Stimulated activated naive CD4-positive, alpha-beta T cell (primary cell): Measurements from ENCODE around the gene STYX.

ENCODE experiments used
- DNase-seq, 6 experiments: peaks; one replicate each; lab custom pipeline; 2025; lab: John Stamatoyannopoulos, UW

The STYX gene, protein sequence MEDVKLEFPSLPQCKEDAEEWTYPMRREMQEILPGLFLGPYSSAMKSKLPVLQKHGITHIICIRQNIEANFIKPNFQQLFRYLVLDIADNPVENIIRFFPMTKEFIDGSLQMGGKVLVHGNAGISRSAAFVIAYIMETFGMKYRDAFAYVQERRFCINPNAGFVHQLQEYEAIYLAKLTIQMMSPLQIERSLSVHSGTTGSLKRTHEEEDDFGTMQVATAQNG

DNA sequence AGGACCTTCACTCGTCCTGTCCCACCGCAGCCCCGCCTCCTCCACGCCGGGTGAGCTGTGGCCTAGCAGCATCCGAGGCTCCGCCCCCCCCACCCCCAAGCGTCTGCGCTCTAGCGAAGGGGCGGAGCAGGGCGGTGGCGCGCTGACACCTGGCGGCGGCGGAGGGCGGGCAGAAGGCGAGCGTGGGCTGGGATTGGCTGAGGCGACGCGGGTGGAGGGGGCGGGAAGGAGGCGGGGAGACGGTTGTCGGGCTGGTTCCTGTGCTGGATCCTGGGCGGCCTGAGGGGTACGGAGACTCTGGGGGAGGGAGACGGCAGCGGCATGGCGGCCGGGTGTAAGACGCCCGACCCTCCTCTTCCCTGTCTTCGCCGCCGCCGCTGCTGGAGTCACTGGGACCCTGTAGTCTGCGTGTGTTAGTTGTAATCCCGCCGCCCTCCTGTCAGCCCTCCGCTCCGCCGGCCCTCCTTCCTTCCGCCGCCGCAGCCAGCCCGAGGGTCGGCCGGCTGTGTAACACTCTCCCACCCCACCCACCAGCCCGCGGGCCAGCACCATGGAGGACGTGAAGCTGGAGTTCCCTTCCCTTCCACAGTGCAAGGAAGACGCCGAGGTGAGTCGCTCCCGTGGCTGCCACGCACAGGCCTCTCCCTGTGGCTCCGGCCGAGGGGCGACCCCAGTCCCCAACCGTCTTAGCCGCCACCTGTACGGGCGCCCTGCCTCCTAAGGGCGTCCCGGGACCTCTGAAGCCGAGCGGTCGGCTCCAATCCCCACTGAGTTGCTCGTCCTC is at the start of gene STYX:
Gene STYX, plus strand, starts transcription at position 242 of the 784 bp plus-strand sequence. Its CDS starts 309 bp downstream, at position 551.
- peak; percentile 92 to 98 (median 96) for DNase-seq

GRCh38 chr14:52683985-52684520 is 45.9 kb upstream of the STYX start:
- DNase-seq: no peak

DNA sequence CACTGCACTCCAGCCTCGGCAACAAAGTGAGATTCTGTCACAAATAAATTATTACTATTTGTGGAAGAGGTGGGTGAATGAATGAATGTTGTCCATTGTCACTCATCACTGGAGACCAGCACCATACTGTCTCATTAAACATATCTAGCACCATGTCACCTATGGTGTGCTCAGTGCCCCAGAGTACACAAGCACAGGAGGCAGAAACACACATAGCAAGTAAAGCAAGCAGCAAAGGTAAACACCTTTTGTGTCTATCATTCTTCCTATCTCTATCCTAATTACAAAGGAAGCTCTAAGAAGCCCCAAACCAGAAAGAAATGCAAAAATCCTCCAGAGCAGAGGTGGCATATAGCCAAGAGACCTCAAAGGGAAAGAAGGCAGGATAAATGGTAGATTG is 43.8 kb upstream of the STYX start:
- no peak for DNase-seq

DNA sequence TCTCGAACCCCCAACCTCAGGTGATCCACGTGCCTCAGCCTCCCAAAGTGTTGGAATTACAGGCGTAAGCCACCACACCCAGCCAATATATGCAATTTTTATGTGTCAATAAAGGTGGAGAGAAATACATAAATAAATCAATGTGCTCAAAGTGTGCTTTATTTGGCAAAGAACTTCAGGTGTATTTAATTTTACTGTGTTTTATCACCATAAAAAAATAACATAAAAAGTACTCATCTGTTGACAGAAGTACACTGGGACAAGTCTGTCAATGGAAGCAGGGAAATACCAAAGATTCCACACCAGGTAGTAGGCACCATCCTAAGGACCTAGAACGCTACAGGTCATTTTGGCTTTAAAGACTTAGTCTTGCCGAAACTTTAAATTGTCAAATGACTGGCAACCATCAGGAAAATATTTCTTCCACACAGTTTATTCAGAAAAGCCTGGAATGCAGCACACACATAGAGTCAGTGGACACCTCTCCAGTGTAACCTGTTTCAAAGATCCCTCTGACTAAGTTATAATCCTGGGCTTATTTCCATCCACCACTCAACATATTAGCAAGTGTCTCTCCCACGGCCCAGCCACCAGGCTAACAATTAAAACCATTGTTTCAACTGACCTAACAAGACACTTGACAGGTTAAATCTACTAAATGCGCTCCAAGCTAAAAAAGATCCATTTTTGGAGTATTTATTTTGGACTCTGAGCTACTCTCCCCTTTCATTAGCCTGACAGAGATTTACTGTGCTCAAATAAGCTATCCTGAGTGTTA is 38.8 kb upstream of the STYX start:
- DNase-seq: no peak

- DNase-seq: peak in 2 of 6 experiments; percentile 6 to 15
Measured at GRCh38 chr14:52692248-52692962, 37.6 kb upstream of the STYX start.

- DNase-seq: no peak
Measured at GRCh38 chr14:52693036-52693435, 36.9 kb upstream of the STYX start.

GRCh38 chr14:52693532-52693931 is 36.4 kb upstream of the STYX start:
- DNase-seq: no peak

GRCh38 chr14:52694761-52695480 is 35.0 kb upstream of the STYX start:
- peak; percentile 26 to 71 (median 46) for DNase-seq

DNA sequence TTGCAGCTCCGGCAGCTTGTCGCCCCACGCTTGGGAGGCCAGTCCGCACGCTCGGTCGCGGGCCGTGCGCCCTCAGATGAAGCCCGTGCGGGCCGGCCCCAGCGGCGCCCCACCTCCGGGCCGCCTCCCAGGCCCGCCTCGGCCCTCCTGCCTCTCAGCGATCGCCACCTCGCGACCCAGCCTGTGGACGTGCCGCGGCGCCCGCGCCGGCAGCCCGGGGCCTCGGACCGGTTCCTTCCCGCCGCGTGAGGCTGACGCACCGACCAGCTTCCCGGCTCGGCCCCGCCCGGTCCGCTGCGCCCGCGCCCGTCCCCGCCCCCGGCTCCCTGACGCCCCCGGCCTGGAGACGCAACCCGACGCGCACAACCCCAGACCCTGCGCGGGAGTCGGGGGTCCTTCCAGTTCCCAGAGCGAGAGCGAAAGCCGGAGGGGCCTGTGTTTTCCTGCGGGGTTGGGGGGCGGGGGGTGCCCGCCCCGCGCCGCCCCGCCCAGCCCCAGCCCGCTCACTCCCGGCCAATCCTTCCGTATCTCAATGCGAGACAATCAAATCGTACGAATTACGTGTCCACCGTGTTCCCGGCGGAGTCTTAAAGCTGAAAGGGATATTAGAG is 34.4 kb upstream of the STYX start, which contains the start of gene ERO1A:
Gene ERO1A, minus strand, starts transcription at position 78 of the 611 bp plus-strand sequence. Its CDS starts 77 bp downstream, at position 1.
- peak; percentile 22 to 71 (median 44) for DNase-seq

DNA sequence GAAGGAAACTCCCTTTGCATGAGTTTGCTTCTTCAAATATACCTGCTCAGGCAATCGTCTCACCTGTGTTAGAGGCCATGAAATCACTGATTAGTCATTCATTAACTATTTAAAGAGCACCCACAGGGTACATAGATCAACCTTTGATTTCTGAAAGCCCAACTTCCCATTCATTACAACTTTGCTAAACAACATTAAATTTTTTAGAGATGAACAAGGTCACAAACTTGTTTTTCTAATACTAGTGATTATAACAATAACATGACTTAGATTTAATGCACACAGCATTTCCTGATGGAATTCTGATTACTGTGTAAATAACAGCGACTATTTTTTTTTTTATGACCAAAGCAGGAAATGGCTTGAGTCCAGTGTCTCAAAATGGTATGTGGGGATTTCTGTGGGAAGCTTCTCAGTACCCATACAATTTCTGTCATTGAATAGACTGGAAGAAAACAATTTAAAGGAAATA is 29.2 kb upstream of the STYX start:
- no peak for DNase-seq

DNA sequence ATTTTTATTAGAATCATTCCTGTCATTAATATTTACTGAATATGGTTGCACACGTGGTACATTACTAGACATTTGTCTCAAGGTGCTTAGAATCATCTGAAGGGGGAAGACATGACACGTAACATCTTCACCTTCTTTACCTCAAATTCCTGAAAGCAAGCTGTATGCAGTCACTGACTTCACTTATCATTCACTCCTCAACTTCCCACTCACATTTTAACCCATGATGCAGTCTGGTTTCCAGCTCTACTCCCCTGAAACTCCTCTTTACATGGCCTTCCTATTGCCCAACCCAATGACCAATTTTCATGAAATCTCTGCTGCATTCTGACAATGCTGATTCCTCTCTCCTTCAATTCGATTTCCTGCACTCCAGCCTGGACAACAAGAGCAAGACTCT is 28.7 kb upstream of the STYX start:
- no peak for DNase-seq

GRCh38 chr14:52703225-52703624 is 26.7 kb upstream of the STYX start:
- DNase-seq: no peak

DNA sequence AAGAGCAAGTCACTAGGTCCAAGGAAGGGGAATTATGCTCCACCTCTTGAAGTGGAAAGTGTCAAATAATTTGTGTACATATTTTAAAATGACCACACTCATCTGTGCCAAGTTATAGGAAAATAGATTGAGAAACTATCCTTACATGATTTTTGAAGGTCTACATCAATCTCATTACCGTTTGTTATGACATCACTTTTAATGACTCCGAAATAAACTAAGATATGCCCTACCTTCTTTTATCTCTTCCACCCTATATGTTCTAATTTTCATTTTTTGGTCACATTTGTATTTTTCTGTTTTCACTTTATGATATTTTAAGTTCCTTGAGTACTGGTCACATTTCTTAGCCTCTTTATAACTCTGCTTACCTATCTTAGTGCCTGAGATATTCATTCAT is 26.3 kb upstream of the STYX start:
- no peak for DNase-seq

DNA sequence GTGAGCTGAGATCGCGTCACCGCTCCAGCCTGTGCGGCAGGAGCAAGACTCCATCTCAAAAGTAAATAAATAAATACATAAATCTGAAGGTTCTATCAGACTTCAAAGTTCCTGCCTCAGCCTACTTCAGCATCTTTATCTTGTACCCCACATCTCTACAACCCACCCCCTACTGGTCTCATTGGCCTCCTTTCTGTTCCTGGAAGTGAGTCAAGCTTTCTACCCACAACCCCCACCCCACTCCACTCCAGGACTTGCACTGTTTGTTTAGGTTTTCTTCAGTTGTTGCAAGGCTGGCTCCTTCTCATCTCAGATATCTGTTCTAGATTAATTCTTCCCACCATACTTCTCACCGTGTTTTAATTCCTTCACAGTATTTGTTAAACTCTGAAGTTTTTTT is 23.7 kb upstream of the STYX start:
- DNase-seq: peak in 2 of 6 experiments; percentile 25 to 44

GRCh38 chr14:52706724-52707706 is 23.0 kb upstream of the STYX start, which contains the start of gene PSMC6:
Gene PSMC6, plus strand, starts transcription at chr14:52707200. Its CDS starts 20 bp downstream, at chr14:52707220.
- peak; percentile 85 to 93 (median 92) for DNase-seq

DNA sequence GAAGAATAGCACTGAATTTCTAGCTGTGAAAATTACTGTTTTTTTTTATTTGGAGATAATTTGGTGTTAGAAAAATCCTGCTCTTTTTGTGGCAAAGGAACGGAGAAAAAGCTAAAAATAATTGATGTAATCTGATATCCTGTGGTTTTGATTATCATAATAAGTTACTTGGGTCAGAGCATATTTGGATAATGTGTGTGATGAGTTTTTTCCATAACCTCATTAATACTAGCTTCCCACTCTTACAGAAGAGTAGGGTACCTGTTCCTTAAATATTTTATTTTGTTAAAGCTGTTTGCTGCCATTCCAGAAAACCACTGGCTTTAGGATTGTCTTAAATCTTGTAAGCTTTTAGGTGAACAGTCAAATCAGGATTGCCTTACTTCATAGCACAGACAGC is 18.3 kb upstream of the STYX start:
- DNase-seq: no peak

GRCh38 chr14:52716155-52716554 is 13.8 kb upstream of the STYX start:
- DNase-seq: no peak

GRCh38 chr14:52723514-52724359 is 6.2 kb upstream of the STYX start:
- no peak for DNase-seq
